ENCODE data around the gene SLC17A6. TPM values are rescaled to one million over a fixed set of nuclear protein-coding genes. Genes with fewer than 3 reads are reported as not detected.

Gene SLC17A6
- not detected in 2 replicates for total RNA-seq (2014; rRNA removed; shearing (Covaris generic))

DNA sequence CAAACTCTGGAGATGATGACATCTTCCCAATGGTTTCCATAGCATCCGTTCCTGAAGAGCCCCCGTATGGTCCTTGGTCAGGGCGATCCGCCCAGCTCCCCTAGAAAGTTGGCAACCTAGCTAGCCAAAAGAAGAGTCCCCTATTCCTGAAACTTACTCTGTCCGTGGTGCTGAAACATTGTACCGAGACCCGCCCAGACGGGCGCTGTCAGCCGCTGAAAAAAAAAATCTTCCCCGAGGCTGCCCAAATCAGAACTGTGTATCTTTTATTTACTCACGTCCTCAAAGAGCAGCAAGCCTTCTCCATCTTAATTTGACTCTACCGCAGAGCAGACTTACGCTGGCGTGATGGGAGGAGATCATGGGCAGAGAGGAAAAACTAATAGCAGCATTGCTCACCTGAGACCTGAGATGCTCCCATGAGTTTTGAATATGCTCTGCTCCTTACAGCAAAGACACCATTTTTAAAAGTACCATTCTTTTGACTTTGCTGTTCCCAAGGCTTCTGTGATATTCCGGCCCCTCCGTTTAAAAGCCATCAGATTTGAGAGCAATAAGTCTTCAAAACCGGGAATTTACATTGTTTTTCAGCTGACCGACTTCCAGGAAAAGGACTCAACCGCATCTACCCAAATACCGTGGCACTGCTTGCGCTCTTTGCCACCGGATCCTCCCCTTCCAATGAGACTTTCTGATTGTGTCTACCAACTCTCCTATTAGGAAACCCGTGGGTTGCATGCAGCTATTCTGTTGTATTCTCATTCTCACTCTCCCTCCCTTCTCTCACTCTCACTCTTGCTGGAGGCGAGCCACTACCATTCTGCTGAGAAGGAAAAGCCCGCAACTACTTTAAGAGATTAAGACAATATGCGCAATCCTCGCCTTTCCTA lies at the start of gene SLC17A6:
Gene SLC17A6, plus strand, starts transcription at position 786 of the 890 bp plus-strand sequence. CDS start 153 bp downstream, outside the sequence.
- peak; percentile 14 for DNase-seq (ENCODE audit: low read depth)

DNA sequence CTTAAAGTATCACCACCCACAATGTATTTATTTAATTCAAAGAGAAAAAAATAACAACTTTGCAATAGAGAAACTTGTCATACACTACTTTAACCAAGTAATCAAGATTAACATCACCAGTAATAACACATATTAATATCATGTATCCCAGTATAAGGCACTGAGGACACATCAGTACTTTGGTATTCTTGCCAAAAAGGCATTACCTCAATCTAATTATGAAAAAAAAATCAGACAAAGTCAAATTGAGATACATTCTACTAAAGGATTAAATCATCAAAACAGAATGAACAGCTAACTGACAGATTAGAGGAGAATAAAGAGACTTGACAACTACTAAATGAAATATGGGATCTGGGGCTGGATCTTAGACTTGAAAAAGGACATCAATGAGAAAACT lies 35.8 kb upstream of the SLC17A6 start:
- no peak for DNase-seq (ENCODE audit: low read depth)

DNA sequence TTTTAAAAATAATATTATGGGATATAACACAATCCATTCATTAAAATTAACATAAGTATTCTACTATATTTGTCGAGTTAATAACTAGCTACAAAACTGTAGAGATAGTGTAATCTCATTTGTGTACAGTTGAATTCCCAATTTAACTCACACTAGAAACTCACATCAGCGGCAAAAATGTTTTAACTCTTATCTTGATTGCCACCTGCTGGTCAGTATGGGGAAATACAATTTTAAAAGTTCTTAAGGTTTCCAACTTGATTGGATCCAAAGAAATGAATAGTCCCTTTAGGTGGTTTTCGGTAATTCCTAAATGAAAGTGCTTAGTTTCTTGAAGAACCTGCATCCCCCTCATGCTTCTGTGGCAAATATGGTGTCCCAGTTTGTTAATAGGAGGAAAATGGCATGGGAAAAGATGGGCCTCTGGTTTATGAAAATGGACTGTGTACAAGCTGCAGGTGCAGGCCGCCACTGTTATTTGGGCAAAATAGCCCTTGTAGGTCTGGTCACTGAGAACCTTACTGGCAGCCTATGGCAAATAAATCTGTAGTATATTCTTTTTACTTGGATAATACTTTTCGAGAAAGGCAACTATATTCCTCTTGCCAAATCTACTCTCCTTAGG lies 33.7 kb upstream of the SLC17A6 start:
- peak; percentile 15 for DNase-seq (ENCODE audit: low read depth)

DNA sequence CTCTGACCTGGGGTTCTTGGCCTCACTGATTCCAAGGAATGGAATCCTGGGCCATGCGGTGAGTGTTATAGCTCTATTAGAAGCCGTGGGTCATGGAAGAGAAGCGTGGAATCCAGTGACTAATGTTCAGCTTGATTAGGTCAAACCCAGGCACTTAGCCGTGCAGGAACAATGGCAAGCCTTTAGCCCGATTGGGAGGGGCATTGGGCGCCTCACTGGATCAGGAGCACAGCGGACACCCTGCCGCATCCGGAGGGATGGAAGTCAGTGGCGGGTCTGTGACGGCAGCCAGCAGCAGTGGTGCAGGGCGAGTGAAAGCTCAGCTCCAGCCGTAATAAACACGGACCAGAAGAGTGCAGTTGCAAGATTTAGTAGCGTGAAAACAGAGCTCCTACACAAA lies 20.5 kb upstream of the SLC17A6 start:
- peak; percentile 17 for DNase-seq (ENCODE audit: low read depth)

DNA sequence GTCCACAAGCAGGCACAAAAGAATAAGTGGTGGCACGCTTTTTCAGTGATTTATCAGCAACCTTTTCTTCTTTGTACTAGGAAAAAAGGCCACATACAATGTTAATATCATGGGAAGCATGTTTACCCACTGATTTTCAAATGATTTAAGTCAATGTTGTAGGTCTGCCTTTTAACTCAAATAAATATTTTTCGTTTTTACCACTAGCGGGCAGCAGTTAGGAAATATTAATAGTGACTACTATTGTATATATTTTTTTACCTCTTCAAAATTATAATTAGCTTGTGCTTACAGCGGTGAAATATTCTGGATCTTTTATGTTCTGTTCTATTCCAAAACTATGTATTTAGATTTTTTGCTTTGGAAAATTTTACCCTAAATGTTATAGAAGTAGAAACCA lies 6.4 kb upstream of the SLC17A6 start:
- DNase-seq (ENCODE audit: low read depth) = no peak

DNA sequence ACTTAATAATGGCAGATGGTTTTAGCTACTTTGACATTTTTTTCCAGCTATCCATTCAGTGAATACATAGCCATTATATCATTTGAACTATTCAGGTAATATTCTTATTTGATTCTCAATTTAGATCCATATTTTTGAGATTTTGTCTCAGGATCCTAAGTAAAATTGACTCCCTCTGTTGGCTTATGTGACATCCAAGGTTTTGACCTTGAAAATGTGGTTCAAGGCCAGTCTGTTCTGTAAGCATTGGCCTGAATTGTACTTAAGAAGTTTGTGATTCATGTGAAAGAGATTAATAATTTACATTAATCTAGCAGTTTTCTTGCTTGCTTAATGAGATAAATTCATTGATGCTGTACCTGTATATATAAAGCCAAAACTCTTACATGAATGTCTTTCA lies 1.6 kb upstream of the SLC17A6 start:
- no peak for DNase-seq (ENCODE audit: low read depth)

DNA sequence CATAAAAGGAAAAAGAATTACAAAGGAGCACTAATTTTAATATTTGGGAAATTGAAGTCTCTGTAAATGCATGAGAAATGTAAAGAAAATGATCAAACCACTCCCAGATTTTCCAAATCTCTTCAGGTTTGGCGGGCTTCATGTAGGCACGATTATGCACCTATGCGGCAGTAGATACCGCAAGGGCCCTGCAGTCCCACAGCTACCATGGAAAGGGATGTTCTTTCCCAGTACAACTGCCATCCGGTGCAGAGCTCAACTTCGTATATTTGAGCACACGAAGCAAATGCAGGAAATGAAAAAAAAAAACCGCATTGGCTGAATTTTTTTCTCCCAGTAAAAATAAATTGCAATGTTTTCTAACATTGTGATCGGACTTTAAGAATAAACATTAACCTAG lies 1.4 kb downstream of the SLC17A6 start:
- no peak for DNase-seq (ENCODE audit: low read depth)

DNA sequence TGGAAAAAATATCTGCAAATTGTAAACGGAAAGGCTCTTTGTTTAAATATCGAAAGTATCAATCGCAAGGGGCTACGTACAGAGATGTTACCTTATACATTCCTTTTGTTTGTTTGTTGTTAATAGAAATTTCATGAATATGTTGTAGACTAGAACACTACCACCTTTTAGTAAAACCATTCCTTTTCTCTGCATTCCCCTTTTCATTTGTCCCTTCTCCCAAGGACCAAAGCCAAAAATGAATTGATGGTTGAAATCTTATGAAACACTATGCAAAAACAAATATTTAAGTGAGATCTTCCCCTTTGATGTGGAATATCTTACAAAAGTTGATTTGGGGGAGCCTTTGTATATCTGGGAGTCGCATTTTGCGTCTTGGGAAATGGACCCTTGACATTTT lies 2.1 kb downstream of the SLC17A6 start:
- no peak for DNase-seq (ENCODE audit: low read depth)

DNA sequence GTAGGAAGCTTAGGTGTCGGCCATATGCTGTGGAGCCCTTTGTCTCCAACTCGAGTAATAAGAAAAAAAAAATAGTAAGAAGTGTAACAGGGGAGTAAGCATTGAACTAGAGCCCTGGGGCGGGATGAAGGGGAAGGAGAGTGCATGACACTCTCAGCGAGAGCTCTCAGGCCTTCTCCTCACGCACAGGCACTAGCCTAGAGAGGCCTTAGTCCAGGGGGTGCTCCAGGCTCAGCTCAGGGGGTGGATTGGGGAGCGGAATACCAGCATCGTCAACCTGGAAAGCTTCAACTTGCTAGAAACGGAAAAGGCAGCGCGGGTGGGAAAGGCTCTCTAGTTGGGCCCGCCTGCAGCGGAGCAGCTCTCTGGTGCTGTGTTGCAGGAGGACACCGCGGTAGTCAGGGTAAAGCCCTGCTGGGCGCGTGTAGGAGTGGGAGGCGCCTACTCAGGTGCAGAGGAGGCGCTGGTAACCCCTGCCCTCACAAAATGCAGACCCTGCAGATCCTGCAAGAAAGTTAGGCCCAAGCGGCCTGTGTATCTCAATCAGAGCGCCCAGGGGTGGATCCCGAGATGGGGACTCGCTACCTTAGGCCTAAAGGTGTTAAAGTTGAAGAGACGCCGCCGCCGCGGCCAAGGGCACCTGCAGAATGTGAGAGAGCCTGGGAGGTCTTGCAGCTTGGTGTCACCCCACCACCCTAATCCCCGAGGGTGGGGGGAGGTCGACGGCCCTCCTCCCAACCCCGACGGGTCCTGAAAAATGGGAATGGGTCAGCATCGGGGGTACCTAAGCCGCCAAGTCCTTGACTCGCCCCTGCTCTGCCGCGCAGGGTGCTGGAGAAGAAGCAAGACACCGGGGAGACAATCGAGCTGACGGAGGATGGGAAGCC lies 2.8 kb downstream of the SLC17A6 start:
- DNase-seq (ENCODE audit: low read depth) = no peak

DNA sequence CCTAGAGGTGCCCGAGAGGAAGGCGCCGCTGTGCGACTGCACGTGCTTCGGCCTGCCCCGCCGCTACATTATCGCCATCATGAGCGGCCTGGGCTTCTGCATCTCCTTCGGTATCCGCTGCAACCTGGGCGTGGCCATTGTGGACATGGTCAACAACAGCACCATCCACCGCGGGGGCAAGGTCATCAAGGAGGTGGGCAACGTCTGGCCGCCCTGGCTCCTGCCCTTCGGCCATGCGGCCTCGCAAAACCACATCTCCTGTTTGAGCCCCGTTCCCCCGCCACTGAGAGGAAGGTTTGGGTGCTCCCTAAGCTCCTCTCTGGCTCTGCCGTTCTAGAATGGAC lies 3.4 kb downstream of the SLC17A6 start:
- no peak for DNase-seq (ENCODE audit: low read depth)

DNA sequence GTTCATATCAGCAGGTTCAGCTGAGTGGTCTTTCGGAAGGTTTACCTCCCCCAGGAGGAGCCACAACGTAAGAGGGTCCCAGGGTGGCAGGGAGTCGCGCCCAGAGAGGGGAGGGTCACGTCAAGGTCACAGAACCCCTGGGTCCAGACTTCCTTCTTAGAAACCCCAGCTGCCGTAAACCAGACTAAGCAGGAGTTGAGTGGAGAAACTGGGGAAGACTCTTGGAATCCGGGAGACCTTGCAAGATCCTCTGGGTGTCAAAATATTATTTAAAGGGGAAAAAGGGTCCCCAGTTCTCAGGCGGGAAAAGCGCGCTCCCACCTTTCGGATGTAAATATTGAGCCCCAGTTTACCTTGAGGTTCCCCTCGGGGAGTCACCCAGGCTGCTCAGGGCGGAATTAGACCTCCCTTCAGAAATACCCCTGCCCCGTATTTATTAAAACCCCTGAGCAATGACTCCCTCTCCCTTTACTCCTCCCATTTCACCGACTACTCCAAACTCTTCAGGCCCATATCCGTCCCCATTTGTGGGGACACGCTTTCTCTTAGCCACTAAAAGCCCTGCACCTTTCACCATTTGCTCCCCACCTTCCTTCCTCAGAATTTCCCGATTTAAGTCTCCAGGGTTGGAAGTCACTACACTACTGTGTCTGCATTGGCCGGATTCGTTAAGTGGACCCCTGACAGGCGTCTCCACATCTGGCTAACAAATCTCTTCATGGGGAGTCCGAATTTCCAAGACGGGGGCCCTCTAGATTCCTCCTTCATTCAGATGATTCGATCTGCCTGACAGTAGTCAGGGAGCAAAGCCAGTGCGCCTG lies 4.2 kb downstream of the SLC17A6 start:
- DNase-seq (ENCODE audit: low read depth) = no peak

DNA sequence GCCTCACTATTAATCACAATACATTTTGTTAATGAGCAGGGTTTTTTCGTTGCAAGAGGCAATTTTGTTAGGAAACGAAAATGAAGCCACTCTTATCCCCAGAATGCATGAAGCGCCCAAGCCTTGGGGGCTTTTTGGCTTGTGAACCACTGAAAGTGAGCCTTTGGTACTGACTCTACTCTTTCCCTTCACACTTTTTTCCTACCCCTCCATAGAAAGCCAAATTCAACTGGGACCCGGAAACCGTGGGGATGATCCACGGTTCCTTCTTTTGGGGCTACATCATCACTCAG lies 4.8 kb downstream of the SLC17A6 start:
- no peak for DNase-seq (ENCODE audit: low read depth)

DNA sequence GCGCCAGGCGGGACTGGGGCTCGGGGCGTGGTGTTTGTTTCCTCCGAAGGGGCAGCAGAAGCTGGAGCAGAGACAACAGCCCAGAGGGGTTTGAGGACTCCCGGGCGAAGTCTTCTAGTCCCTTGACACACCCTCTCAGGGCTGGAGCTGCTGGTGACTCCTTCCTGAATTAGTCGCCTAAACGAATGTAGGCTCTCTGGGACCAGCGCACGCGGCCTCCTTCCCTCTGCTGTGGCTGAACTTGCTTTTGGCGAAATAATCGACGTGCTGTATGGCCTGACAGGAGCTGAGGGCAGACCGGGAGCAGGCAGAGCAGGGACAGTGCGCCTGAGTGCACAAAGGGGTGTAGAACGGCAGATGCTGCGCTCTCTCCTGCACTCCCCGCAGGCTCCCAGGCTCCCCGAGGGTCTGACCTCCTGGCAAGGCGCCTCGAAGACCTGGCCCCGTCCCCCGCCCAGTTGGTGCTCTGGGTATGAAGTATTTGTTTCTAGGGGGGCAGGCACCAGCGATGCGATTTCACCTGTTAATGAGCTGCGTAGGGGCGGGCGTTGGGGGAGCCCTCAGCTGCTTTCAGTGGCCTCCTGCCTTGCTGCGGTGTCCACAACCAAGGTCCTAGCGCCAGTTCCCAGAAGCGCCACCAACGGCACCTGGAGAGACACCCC lies 5.3 kb downstream of the SLC17A6 start:
- DNase-seq (ENCODE audit: low read depth) = no peak

DNA sequence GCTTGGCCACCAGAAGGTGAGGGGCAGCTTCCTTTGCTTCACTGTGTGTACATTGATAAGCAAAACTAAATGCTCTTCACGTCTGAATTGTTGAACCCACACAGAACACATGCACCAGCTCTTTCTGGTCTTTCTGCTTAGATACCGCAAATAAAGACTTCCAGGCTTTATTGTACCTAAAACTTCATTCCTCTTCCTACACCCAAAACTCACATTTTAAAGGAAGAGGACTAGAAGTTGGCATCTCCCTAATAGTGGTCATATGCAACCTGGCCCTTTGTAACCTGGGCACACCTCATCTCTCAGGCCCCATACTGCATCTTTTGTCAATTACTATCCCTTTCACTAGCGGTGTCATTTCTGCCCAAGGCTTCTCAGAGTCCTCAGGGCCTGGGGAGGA lies 5.9 kb downstream of the SLC17A6 start:
- no peak for DNase-seq (ENCODE audit: low read depth)

DNA sequence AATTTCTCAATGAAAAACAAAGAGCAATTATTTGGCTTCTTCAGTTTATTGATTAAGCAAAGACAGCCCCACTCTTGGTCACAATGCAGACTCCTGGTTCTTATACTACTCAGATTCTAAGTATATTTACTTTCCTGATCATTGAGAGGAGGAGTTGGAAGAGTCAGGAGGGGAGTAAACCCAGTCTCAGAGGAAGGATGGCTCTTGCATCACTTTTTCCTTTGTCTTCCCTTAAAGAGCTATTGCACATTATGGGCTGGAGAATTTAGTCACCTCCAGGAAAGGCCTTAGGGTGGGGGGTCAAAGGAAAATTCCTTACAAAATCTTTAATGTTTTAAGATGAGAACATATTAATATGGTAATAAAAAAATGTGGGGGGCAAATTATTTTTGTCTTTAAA lies 8.1 kb downstream of the SLC17A6 start:
- no peak for DNase-seq (ENCODE audit: low read depth)

DNA sequence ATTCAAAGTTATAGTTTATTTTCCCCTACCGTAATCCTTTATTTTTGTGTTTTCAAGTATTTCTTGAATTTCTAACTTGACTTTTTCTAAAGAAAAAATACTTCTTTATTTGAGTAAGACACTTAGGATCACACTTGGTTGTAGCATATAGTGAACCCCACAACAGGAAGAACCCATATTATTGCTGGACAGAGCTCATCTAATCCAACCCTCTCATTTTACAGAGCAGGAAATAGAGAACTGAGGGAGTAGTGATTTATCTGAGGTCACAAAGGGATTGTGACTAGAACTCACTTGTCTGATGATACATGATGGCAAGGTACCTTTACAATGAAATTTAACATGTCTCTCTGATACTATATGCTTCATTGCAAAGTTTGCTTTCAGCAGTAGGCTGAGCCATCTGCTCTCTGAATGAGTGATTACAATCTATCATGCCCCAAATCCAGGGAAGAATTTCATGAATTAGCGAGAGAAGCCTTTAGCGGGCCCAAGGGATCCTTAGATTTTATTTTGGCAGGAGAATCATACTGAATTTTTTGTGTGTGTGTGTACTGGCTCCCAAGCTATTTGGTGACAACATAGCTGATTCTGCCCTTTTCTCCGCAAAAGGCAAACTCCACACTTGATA lies 9.8 kb downstream of the SLC17A6 start:
- no peak for DNase-seq (ENCODE audit: low read depth)

DNA sequence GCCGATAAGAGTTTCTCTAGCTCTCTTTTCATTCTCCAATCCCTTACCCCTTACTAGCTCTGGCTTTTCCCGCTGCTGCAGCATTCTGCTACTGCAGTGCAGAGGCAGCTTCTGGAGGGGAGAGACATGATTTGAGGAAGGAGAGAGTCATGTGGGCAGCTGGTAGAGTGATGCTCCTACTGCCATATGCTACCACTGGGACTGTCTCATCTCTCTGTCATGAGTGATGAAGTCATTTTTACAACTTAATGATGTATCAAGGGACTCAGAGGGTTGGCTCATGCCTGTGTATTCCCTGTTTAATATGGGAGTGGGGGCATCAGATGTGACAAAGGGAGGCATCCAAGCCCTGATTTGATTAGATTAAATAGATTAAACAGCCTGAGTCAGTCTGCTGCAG lies 11.3 kb downstream of the SLC17A6 start:
- DNase-seq (ENCODE audit: low read depth) = no peak

DNA sequence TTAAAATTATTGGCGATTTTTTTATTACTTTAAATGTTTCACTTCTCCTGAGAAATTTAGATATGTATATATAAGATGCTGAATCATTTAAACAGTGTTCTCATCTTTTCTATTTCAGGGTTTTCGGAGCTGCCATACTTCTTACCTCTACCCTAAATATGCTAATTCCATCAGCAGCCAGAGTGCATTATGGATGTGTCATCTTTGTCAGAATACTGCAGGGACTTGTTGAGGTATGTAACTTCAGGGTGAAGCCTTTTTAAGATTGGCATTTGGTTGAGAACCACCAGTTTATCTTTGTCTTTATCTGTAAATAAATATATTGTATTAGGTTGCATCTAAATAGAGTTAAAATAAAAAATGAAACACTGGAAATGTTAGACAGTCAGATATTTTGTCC lies 21.1 kb downstream of the SLC17A6 start:
- no peak for DNase-seq (ENCODE audit: low read depth)

DNA sequence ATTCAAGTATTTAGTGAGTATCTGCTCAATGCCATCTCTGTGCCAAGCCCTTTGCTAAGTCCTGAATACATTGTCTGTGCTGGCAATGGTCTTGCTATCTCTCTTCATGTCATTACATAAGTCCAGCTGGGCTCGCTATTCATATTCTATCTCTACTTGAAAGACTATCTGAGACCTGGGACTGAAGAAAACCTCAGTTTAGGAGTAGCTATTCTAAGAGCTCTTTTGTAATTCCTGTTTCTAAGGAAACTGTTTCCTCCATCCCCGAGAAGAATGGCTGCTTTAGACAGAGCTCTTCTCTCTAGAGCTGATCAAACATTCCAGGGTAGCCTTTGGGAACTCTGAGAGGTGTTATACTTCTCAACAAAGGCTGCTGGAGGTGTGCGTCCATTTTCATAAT lies 33.0 kb downstream of the SLC17A6 start:
- DNase-seq (ENCODE audit: low read depth) = no peak

DNA sequence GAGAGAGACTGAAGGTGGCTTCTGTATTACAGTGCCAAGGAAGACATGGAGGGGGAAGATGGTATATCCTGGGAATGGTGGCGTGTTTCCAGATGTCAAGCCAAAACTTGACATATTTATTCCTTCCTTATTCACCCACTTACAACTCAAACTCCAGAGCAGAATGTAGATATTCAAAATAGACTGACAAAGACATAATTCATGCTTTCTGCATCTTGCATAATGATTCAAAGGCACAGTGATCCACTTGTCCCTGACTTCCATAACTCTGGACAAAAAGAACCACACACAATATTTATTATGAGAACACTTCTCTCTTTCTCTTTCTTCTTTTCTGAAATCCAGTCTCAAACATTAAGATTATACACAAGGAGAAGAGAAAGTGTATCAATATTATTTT lies 48.9 kb downstream of the SLC17A6 start:
- peak; percentile 0 for DNase-seq (ENCODE audit: low read depth)
